Stimulated activated CD4-positive, alpha-beta T cell treated with anti-CD3 and anti-CD28 coated beads, Interleukin-2, amount 100 ng/mL, for 4 hours (primary cell): ENCODE measurements around the gene DNAH14.
"Not testable (repeated sequence)": the region's sequence is repeated elsewhere in the genome, so short reads cannot be mapped to it uniquely, and the experiment has no call there.

Source experiments
- DNase-seq: peaks from one replicate; pipeline ENCODE4 v3.0.0-alpha.2; 2020; ENCODE audit warnings: low read depth

Gene DNAH14

GRCh38 chr1:225152061-225152460, 222.6 kb downstream of the DNAH14 start:
- DNase-seq, result no peak

DNA sequence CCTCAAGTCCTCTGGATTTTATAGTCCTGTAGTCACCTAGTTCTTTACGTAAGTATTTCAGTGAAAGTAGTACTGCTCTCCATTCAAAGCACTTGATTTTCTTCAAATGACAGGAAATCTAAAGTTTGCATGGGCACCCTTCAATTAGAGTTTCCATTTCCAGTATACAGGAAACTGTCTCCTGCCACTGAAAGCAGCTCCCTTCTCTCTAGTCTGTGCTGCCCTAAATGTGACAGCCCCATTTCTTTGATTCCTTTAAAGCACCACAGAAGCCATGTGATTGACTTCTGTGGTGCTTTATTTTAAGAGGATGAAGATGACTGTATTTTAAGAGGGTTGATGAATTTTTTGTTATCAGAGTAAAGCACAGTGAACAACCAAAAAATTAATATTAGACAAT, 226.1 kb downstream of the DNAH14 start:
- DNase-seq, result no peak

DNA sequence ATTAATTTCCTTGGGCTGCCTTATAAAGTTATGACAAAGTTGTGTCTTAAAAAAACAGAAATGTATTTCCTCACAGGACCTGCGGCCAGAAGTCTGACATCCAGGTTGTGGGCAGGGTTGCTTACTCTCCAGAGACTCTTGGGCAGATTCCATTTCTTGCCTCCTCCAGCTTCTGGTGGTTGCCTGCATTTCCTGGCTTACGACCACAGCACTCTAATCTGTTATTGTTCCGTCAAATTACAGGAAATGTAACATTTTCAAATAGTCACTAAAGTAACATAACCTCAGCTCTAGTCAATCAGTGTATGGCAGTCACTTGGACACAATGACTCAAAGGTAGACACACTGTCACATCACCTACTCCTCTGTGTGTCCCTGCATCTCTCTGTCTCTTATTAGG, 226.8 kb downstream of the DNAH14 start:
- no peak for DNase-seq

- no peak for DNase-seq
These were observed 228.8 kb downstream of the DNAH14 start for GRCh38 chr1:225158291-225158690.

- DNase-seq, result no peak
These were observed 230.3 kb downstream of the DNAH14 start for GRCh38 chr1:225159793-225160192.

- not testable (repeated sequence) for DNase-seq
These were observed 247.9 kb downstream of the DNAH14 start for GRCh38 chr1:225177409-225177808.

- no peak for DNase-seq
These were observed 250.2 kb downstream of the DNAH14 start for GRCh38 chr1:225179686-225180085.

DNA sequence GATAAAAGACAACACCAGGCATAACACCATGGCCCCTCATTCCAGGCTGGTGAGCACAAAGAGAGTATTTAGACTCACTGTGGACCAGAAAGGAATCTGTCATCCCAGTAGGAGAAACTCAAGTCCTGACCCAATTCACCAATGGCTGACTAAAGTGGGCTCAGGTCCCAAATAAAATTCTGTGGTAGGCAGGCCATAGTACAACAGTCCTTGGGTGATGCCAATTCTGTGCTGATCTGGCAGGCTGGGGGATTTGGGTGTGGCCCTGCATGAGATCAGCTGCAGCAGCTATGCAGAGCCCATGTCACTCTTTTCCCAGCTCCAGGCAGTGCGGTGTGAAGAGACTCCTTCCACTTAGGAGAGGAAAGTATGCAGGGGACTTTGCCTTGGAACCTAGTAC, 253.2 kb downstream of the DNAH14 start:
- no peak for DNase-seq

- no peak for DNase-seq
These were observed 261.8 kb downstream of the DNAH14 start for GRCh38 chr1:225191199-225191753.

DNA sequence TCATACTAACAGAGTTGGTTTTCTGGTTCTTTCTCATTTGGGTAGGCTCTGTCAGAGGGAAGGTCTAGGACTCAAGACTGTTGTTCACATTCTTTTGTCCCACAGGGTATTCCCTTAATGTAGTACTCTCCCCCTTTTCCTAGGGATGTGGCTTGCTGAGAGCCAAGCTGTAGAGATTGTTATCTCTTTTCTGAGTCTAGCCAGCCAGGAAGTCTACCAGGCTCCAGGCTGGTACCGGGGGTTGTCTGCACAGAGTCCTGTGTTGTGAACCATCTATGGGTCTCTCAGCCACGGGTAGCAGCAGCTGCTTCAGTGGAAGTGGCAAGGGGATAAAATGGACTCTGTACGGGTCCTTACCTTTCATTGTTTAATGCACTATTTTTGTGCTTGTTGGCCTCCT, 272.0 kb downstream of the DNAH14 start:
- DNase-seq, result no peak

- no peak for DNase-seq
These were observed 278.3 kb downstream of the DNAH14 start for GRCh38 chr1:225207791-225208190.

GRCh38 chr1:225209153-225209552, 279.7 kb downstream of the DNAH14 start:
- no peak for DNase-seq

DNA sequence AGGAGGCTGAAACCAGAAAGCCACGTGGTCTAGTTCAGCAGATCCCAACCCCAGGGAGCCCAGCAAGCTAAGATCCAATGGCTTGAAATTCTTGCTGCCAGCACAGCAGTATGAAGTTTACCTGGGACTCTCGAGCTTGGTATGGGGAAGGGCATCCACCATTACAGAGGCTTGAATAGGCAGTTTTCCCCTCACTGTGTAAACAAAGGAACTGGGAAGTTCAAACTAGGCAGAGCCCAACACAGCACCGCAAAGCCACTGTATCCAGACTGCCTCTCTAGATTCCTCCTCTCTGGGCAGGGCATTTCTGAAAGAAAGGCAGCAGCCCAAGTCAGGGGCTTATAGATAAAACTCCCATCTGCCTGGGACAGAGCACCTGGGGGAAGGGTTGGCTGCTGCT, 280.7 kb downstream of the DNAH14 start:
- not testable (repeated sequence) for DNase-seq

- DNase-seq, result not testable (repeated sequence)
These were observed 282.4 kb downstream of the DNAH14 start for GRCh38 chr1:225211694-225212442.

GRCh38 chr1:225224287-225224686, 294.8 kb downstream of the DNAH14 start:
- DNase-seq, result no peak

GRCh38 chr1:225225681-225226080, 296.2 kb downstream of the DNAH14 start:
- DNase-seq, result no peak

- no peak for DNase-seq
These were observed 299.4 kb downstream of the DNAH14 start for GRCh38 chr1:225228871-225229303.

- not testable (repeated sequence) for DNase-seq
These were observed 300.0 kb downstream of the DNAH14 start for GRCh38 chr1:225229429-225229828.

GRCh38 chr1:225230483-225230882, 301.0 kb downstream of the DNAH14 start:
- no peak for DNase-seq

DNA sequence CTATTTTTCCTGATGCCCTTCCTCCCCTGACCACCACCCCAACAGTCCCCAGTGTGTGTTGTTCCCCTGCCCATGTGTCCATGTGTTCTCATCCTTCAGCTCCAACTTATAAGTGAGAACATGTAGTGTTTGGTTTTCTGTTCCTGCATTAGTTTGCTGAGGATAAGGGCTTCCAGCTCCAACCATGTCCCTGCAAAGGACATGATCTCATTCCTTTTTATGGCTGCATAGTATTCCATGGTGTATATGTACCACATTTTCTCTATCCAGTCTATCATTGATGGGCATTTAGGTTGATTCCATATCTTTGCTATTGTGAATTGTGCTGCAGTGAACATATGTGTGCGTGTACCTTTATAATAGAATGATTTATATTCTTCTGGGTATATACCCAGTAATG, 303.5 kb downstream of the DNAH14 start:
- DNase-seq, result not testable (repeated sequence)

DNA sequence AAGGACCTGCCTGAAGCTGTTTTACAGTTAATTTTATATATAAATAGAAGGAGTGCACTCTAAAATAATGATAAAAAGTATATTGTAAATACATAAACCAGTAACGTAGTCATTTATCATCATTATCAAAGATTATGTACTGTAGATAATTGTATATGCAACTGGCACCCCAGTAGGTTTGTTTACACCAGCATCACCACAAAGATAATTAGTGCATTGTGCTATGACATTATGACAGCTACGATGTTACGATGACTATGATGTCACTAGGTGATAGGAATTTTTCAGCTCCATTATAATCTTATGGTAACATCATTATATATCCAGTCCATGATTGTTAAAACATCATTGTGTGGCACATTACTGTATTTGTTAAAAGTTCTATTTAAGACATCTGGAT, 313.1 kb downstream of the DNAH14 start:
- no peak for DNase-seq

DNA sequence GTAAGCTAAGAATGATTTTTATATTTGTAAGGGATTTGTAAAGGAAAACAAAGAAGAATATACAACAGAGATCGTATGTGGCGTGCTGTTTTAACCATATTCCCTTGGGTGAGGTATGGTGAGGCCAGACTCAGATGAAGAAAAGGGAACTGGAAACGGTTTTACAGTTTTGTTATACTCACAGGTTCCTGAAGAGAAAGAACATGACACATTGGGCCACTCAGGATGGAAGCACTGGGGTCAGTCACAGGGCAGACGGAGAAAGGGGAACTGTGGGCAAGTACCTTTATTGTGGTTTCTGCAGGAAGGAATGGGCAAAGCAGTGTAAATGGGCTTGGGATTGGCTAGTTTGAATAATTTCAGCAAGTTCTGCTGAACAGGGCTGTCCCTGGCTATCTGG, 321.0 kb downstream of the DNAH14 start:
- DNase-seq, result no peak

GRCh38 chr1:225253173-225253572, 323.7 kb downstream of the DNAH14 start:
- no peak for DNase-seq

DNA sequence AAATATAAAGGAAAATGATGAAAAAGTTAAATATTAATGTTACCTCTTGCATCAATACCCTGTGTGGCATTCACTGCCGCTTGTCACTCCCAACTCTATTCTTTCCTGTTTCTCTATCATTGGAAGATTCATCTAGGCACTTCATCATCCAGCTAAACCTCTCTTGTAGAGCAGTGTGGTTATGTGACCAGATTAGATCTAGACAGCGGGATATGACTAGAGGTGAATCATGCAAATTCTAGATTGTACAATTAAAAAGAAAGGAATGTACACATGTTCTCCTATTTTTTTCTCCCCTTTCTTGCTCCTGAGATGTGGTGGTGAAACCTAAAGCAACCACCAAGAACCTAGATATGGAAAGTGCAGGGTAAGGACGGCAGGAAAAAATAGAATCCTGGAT, 324.3 kb downstream of the DNAH14 start:
- no peak for DNase-seq
